GM18508 (cell line): ENCODE results near the gene PDE6D.

Experiments used
- ATAC-seq: cut with Tn5 transposase; IDR thresholded peaks from one replicate; pipeline ENCODE4 v1.9.1; 2021; ENCODE audit warnings: moderate number of reproducible peaks; ENCODE audit not compliant: insufficient read depth, unreplicated experiment

The PDE6D gene

GRCh38 chr2:231685349-231686191, 95.5 kb downstream of the PDE6D start:
- ATAC-seq: no peak

- ATAC-seq: no peak
These were observed 96.5 kb downstream of the PDE6D start for GRCh38 chr2:231684314-231685223.

DNA sequence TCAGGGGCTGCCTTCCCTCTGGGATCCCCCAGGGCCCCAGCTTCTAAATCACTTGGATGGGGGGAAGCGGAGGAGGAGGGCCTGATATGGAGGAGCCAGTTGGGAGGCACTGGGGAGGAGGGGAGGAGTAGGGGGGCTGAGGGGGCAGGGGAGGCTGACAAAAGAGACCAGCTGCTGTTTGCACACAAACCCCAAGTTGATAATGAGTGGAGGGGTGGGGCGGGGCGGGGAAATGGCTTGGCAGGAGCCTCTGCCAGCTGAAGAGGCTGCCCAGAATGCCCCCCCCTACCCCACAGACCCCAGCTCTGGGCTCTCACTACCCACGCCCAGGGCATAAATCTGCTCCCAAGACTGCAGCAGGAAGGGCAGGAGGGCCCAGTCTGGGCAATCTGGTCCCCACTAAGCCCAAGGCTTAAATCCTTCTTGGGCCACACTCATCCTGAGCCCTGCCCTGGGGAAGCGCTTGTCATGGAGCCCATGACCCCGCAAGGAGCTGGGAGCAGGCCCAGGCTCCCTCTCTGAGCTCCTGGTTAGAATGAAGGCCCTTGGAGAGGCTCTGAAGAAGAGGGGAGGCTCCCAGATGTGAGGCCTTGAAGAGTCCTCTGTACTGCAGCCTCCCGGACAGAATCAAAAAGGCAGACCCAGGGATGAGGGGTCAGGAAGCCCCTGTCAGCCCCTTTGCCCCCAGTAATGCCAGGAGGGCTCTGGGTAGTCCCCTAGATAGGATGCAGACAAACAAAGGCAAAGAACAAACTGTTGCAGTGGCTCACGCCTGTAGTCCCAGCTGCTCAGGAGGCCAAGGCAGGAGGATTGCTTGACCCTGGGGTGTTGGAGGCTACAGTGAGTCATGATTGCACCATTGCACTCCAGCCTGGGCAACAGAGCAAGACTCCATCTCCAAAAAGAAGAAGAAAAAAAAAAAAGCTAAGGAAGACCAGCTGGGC, 97.5 kb downstream of the PDE6D start:
- ATAC-seq: no peak

GRCh38 chr2:231682603-231683291, 98.3 kb downstream of the PDE6D start:
- no peak for ATAC-seq
